ENCODE measurements around the gene DPP4. TPM values are rescaled to one million over a fixed set of nuclear protein-coding genes. Genes with fewer than 3 reads are reported as not detected.

Gene DPP4
- total RNA-seq, 1 donor from 2014 or later: not detected

GRCh38 chr2:161997916-161998471 is 76.0 kb downstream of the DPP4 start:
- H3K36me3 Mint-ChIP-seq (ENCODE audit: unreplicated experiment): no peaks in the 10 kb centered on the region

GRCh38 chr2:161995553-161996016 is 78.4 kb downstream of the DPP4 start:
- Mint-ChIP-seq H3K27ac (ENCODE audit: unreplicated experiment) (no peak overlapping the region), H3K9me3 (ENCODE audit: unreplicated experiment) (no peaks in the 10 kb centered on the region), H3K27me3 (ENCODE audit: unreplicated experiment) (peaks cover 25% of the 10 kb centered on the region), H3K36me3 (ENCODE audit: unreplicated experiment) (no peaks in the 10 kb centered on the region), H3K4me1 (ENCODE audit: unreplicated experiment) (peaks cover 10% of the 10 kb centered on the region), H3K4me3 (ENCODE audit: unreplicated experiment) (no peak overlapping the region)
- no peak for DNase-seq (ENCODE audit: extremely low spot score, unreplicated experiment)
- no peak for TF ChIP-seq CTCF (IDR thresholded peaks at IDR 0.05)

More at GRCh38 chr2:161997916-161998471, 76.0 kb downstream of the DPP4 start:
- no peak for DNase-seq (ENCODE audit: extremely low spot score, unreplicated experiment)
- Mint-ChIP-seq H3K27ac (ENCODE audit: unreplicated experiment) (no peak overlapping the region), H3K4me3 (ENCODE audit: unreplicated experiment) (no peak overlapping the region), H3K27me3 (ENCODE audit: unreplicated experiment) (peaks cover 38% of the 10 kb centered on the region), H3K9me3 (ENCODE audit: unreplicated experiment) (no peaks in the 10 kb centered on the region), H3K4me1 (ENCODE audit: unreplicated experiment) (no peaks in the 10 kb centered on the region)
- TF ChIP-seq CTCF (IDR thresholded peaks at IDR 0.05): no peak

- peaks cover 11% of the 10 kb centered on the region for H3K4me1 Mint-ChIP-seq (ENCODE audit: unreplicated experiment)
- no peak for TF ChIP-seq CTCF (IDR thresholded peaks at IDR 0.05)
- no peaks in the 10 kb centered on the region for H3K9me3 Mint-ChIP-seq (ENCODE audit: unreplicated experiment)
- H3K27me3 Mint-ChIP-seq (ENCODE audit: unreplicated experiment): peaks cover 23% of the 10 kb centered on the region
- no peak overlapping the region for H3K27ac Mint-ChIP-seq (ENCODE audit: unreplicated experiment)
- H3K4me3 Mint-ChIP-seq (ENCODE audit: unreplicated experiment): no peak overlapping the region
- no peak for DNase-seq (ENCODE audit: extremely low spot score, unreplicated experiment)
- H3K36me3 Mint-ChIP-seq (ENCODE audit: unreplicated experiment): no peaks in the 10 kb centered on the region
These were observed 79.1 kb downstream of the DPP4 start for GRCh38 chr2:161994761-161995520.

- Mint-ChIP-seq H3K27ac (ENCODE audit: unreplicated experiment) (no peak overlapping the region), H3K27me3 (ENCODE audit: unreplicated experiment) (peaks cover 19% of the 10 kb centered on the region), H3K36me3 (ENCODE audit: unreplicated experiment) (no peaks in the 10 kb centered on the region), H3K4me3 (ENCODE audit: unreplicated experiment) (no peak overlapping the region), H3K4me1 (ENCODE audit: unreplicated experiment) (peaks cover 11% of the 10 kb centered on the region), H3K9me3 (ENCODE audit: unreplicated experiment) (no peaks in the 10 kb centered on the region)
- DNase-seq (ENCODE audit: extremely low spot score, unreplicated experiment): no peak
- TF ChIP-seq CTCF (IDR thresholded peaks at IDR 0.05): no peak
These were observed 81.5 kb downstream of the DPP4 start for GRCh38 chr2:161992531-161992930.

GRCh38 chr2:161991991-161992390 is 82.0 kb downstream of the DPP4 start:
- TF ChIP-seq CTCF (IDR thresholded peaks at IDR 0.05): no peak
- no peak overlapping the region for H3K27ac Mint-ChIP-seq (ENCODE audit: unreplicated experiment)
- peaks cover 11% of the 10 kb centered on the region for H3K4me1 Mint-ChIP-seq (ENCODE audit: unreplicated experiment)
- no peaks in the 10 kb centered on the region for H3K36me3 Mint-ChIP-seq (ENCODE audit: unreplicated experiment)
- H3K4me3 Mint-ChIP-seq (ENCODE audit: unreplicated experiment): no peak overlapping the region
- no peak for DNase-seq (ENCODE audit: extremely low spot score, unreplicated experiment)
- H3K27me3 Mint-ChIP-seq (ENCODE audit: unreplicated experiment): peaks cover 16% of the 10 kb centered on the region
- H3K9me3 Mint-ChIP-seq (ENCODE audit: unreplicated experiment): no peaks in the 10 kb centered on the region
